Stimulated activated CD8-positive, alpha-beta memory T cell treated with anti-CD3 and anti-CD28 coated beads, Interleukin-4, amount 100 ng/mL, for 1 hour (primary cell): Measurements from ENCODE around the gene C5orf63.
"Not testable (repeated sequence)": the region's sequence is repeated elsewhere in the genome, so short reads cannot be mapped to it uniquely, and the experiment has no call there.

ENCODE experiments used
- DNase-seq, 2 donors: peaks; one replicate each; pipeline ENCODE4 v3.0.0-alpha.2; 2020; ENCODE audit warnings: low read depth in 2 of 2, low spot score in 1 of 2

C5orf63 gene

GRCh38 chr5:127038550-127038949, 34.8 kb downstream of the C5orf63 start:
- DNase-seq: no peak

GRCh38 chr5:127031863-127032232, 41.5 kb downstream of the C5orf63 start:
- no peak for DNase-seq

- DNase-seq: no peak
Measured at GRCh38 chr5:127031147-127031862, 42.0 kb downstream of the C5orf63 start.

GRCh38 chr5:127030259-127031146, 42.8 kb downstream of the C5orf63 start, which contains the start of gene MARCHF3:
MARCHF3 (minus strand) TSS chr5:127030558; CDS start chr5:126918171, 112,387 bp downstream.
- peak; percentile 73 to 83 for DNase-seq

- DNase-seq: no peak
Measured at GRCh38 chr5:127029581-127030258, 43.6 kb downstream of the C5orf63 start.

GRCh38 chr5:127028822-127029457, 44.4 kb downstream of the C5orf63 start:
- DNase-seq: no peak

GRCh38 chr5:127027539-127027938, 45.8 kb downstream of the C5orf63 start:
- DNase-seq: no peak

GRCh38 chr5:127026166-127026565, 47.1 kb downstream of the C5orf63 start:
- DNase-seq: no peak

GRCh38 chr5:127025467-127025866, 47.8 kb downstream of the C5orf63 start:
- no peak for DNase-seq

- no peak for DNase-seq
Measured at GRCh38 chr5:127024821-127025220, 48.5 kb downstream of the C5orf63 start.

GRCh38 chr5:127023552-127024191, 49.6 kb downstream of the C5orf63 start:
- DNase-seq: not testable (repeated sequence)

GRCh38 chr5:127022846-127023245, 50.5 kb downstream of the C5orf63 start:
- DNase-seq: no peak

GRCh38 chr5:127019928-127020327, 53.4 kb downstream of the C5orf63 start:
- no peak for DNase-seq

- not testable (repeated sequence) for DNase-seq
Measured at GRCh38 chr5:127016722-127017121, 56.6 kb downstream of the C5orf63 start.

- DNase-seq: no peak
Measured at GRCh38 chr5:127015716-127016115, 57.6 kb downstream of the C5orf63 start.

- DNase-seq: no peak
Measured at GRCh38 chr5:127014573-127014972, 58.7 kb downstream of the C5orf63 start.

GRCh38 chr5:127013407-127013806, 59.9 kb downstream of the C5orf63 start:
- DNase-seq: no peak

- DNase-seq: no peak
Measured at GRCh38 chr5:127012916-127013315, 60.4 kb downstream of the C5orf63 start.

GRCh38 chr5:127011961-127012644, 61.2 kb downstream of the C5orf63 start:
- no peak for DNase-seq

GRCh38 chr5:127011153-127011552, 62.1 kb downstream of the C5orf63 start:
- no peak for DNase-seq
